ENCODE results near the gene METTL26. TPM values are rescaled to one million over a fixed set of nuclear protein-coding genes. Genes with fewer than 3 reads are reported as not detected.

The METTL26 gene
- total and polyA plus RNA-seq, 8 donors: 17.3 to 271 (median 197) TPM

DNA sequence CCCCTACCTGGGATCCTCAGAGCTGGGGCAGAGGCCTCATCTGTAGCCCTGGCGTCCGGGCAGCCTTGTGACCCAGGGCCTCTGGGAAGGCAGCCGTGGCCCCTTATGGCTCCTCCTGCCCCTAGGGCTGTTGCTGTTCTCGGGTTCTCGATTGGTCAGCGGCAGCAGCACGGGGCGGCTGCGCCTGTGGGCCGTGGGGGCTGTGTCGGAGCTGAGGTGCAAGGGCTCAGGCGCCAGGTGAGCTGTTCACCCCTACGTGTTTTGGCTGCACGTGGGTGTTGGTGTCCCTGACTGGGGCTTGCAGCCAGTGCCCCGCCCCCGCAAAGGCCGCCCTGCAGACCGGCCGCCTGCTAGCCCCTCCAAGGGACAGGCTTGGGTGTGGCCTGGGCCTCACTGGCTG lies 26.0 kb upstream of the METTL26 start:
- no peak overlapping the region for H3K4me3 ChIP-seq
- peak overlapping the region in 1 of 5 donors; percentile 80 for H3K27ac ChIP-seq
- WGBS, 5 donors: 88 to 96% (median 95%) methylated on average over 9 to 19 of the region's 19 CpGs
- TF ChIP-seq, protein P1, sequence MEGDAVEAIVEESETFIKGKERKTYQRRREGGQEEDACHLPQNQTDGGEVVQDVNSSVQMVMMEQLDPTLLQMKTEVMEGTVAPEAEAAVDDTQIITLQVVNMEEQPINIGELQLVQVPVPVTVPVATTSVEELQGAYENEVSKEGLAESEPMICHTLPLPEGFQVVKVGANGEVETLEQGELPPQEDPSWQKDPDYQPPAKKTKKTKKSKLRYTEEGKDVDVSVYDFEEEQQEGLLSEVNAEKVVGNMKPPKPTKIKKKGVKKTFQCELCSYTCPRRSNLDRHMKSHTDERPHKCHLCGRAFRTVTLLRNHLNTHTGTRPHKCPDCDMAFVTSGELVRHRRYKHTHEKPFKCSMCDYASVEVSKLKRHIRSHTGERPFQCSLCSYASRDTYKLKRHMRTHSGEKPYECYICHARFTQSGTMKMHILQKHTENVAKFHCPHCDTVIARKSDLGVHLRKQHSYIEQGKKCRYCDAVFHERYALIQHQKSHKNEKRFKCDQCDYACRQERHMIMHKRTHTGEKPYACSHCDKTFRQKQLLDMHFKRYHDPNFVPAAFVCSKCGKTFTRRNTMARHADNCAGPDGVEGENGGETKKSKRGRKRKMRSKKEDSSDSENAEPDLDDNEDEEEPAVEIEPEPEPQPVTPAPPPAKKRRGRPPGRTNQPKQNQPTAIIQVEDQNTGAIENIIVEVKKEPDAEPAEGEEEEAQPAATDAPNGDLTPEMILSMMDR (IDR thresholded peaks at IDR 0.05): no peak
- no peak for TF ChIP-seq POLR2AphosphoS5 (IDR thresholded peaks at IDR 0.05)
- no peak for TF ChIP-seq POLR2A (IDR thresholded peaks at IDR 0.05)
- no peak for TF ChIP-seq EP300 (IDR thresholded peaks at IDR 0.05)
- H3K4me1 ChIP-seq: peaks cover 15 to 28% (median 20%) of the 10 kb centered on the region in 4 donors
- no peak for DNase-seq
- peaks cover 0 to 25% (median 19%) of the 10 kb centered on the region in 4 donors for H3K36me3 ChIP-seq
- intact Hi-C loops (cut with DNase I; ENCODE audit: low total_unique reads): no loop called here
- H3K9me3 ChIP-seq: no peaks in the 10 kb centered on the region
- H3K27me3 ChIP-seq: no peaks in the 10 kb centered on the region

DNA sequence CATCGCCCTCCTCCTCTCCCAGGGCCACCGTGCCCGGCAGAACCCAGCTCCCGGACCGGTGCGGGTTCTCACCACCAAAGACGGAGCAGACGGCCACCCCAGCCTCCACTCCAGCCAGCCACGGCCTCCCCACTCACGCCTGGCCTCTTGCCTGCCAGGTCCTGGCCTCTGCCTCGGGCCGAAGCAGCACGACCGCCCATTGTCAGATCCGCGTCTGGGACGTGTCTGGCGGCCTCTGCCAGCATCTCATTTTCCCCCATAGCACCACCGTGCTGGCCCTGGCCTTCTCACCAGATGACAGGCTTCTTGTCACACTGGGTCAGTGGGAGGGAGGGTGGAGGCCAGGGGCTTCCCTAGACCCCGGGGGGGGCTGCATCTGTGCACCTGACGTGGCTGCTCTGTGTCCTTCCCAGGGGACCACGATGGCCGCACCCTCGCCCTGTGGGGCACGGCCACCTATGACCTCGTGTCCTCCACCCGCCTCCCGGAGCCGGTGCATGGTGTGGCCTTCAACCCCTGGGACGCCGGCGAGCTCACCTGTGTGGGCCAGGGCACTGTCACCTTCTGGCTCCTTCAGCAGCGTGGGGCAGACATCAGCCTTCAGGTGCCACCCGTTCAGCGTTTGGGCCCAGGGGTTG lies 25.2 kb upstream of the METTL26 start:
- DNase-seq: no peak
- Histone ChIP-seq H3K27me3 (no peaks in the 10 kb centered on the region), H3K27ac (peak overlapping the region; percentile 11 to 80 (median 73)), H3K9me3 (no peaks in the 10 kb centered on the region), H3K4me1 (peaks cover 14 to 26% (median 19%) of the 10 kb centered on the region in 4 donors), H3K4me3 (peak overlapping the region in 3 of 4 donors; percentile 1 to 22 (median 18)), H3K36me3 (peaks cover 0 to 33% (median 27%) of the 10 kb centered on the region in 4 donors)
- WGBS, 5 donors: 48 to 72% (median 53%) methylated on average over 14 to 35 of the region's 35 CpGs
- TF ChIP-seq POLR2A (IDR thresholded peaks at IDR 0.05): no peak
- TF ChIP-seq, protein P1 (IDR thresholded peaks at IDR 0.05): peak in 2 of 7 experiments; percentile 2 to 21
- intact Hi-C loops (cut with DNase I; ENCODE audit: low total_unique reads): no loop called here

DNA sequence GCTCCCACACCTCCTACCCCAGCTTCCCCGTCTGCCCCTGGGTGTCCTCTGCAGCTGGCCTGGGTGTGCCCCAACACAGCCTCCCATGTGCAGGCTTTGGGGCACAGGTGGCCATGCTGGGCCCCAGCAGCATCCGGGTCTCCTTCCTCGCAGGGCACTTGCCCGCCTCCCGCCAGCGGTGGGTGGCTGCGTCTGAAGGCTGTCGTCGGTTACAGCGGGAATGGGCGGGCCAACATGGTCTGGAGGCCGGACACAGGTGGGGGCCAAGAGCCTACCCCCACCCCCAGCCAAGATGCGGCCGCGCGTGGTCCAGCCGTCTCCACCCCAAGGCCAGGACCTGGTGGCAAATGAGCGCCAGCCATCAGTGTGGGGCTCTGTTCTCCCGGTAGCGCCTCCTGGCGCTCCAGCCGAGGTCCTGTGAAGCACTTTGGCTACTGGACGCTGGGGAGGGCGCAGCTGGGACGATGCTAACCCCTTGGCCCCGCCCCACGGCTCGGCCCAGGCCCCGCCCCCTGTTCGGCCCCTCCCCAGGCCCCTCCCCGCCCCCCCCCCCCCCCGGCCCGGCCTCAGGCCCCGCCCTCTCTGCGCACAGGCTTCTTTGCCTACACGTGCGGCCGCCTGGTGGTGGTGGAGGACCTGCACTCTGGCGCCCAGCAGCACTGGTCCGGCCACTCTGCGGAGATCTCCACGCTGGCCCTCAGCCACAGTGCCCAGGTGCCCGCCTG lies 24.5 kb upstream of the METTL26 start:
- H3K9me3 ChIP-seq: no peaks in the 10 kb centered on the region
- peak overlapping the region; percentile 34 to 83 (median 73) for H3K27ac ChIP-seq
- 7 to 25% (median 13%) methylated on average over 19 to 40 of the region's 43 CpGs; no CpG with 5 or more reads in 1 of the 5 donors for WGBS, 5 donors
- peaks cover under 1 to 40% (median 33%) of the 10 kb centered on the region in 4 donors for H3K36me3 ChIP-seq
- H3K27me3 ChIP-seq: no peaks in the 10 kb centered on the region
- intact Hi-C loops (cut with DNase I; ENCODE audit: low total_unique reads): no loop called here
- TF ChIP-seq POLR2AphosphoS5 (IDR thresholded peaks at IDR 0.05) (peak in 2 of 3 donors; percentile 69 to 72), POLR2A (IDR thresholded peaks at IDR 0.05) (no peak), EP300 (IDR thresholded peaks at IDR 0.05) (no peak)
- TF ChIP-seq, protein P1 (IDR thresholded peaks at IDR 0.05): peak in 6 of 7 experiments; percentile 23 to 71 (median 48)
- DNase-seq: peak; percentile 93 to 97
- peak overlapping the region; percentile 21 to 35 (median 26) for H3K4me3 ChIP-seq
- peaks cover 14 to 26% (median 19%) of the 10 kb centered on the region in 4 donors for H3K4me1 ChIP-seq

DNA sequence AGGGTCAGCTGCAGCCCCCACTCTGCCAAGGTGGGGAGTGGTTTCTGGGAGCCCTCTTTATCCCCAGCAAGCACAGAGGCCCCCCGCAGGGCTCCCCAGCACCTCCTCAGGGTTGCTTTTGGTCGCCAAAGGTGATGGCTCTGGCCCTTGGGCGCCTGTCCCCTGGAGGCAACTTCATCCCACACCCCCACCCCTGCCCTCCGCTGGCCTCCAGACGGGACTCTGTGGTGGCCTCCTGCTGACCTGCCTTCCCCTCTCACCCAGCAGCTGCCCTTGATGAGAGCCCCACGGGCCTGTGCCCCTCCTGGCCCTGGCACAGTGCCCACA lies 24.0 kb upstream of the METTL26 start:
- Histone ChIP-seq H3K4me1 (peaks cover 14 to 26% (median 19%) of the 10 kb centered on the region in 4 donors), H3K9me3 (no peaks in the 10 kb centered on the region), H3K27me3 (no peaks in the 10 kb centered on the region), H3K4me3 (peak overlapping the region; percentile 21 to 35 (median 26)), H3K27ac (peak overlapping the region; percentile 34 to 83 (median 73)), H3K36me3 (peaks cover 6 to 45% (median 38%) of the 10 kb centered on the region in 4 donors)
- WGBS, 5 donors: 42 to 63% (median 56%) methylated on average over 4 to 6 of the region's 6 CpGs
- DNase-seq: no peak
- intact Hi-C loops (cut with DNase I; ENCODE audit: low total_unique reads): no loop called here
- TF ChIP-seq, protein P1 (IDR thresholded peaks at IDR 0.05): no peak
- TF ChIP-seq POLR2AphosphoS5 (IDR thresholded peaks at IDR 0.05): no peak
- TF ChIP-seq EP300 (IDR thresholded peaks at IDR 0.05): no peak
- TF ChIP-seq POLR2A (IDR thresholded peaks at IDR 0.05): no peak

Measured in stomach (tissue), 9 donors.